Ascending aorta (tissue), 2 donors: ENCODE data around the gene NF1. TPM values are rescaled to one million over a fixed set of nuclear protein-coding genes. Genes with fewer than 3 reads are reported as not detected.

Experiments
- DNase-seq, 2 donors: peaks; one replicate each; pipeline ENCODE4 v3.0.0-alpha.2; 2019; ENCODE audit warnings: low spot score in 2 of 2
- H3K27ac ChIP-seq, 2 donors: fragments of 200-600 bp; sonication (generic); one replicate each; pipeline ENCODE4 v1.5.1; 2016 to 2017; ENCODE audit warnings: mild to moderate bottlenecking in 1 of 2
- H3K27me3 ChIP-seq: fragments of 200-600 bp; sonication (generic); one replicate; pipeline ENCODE4 v1.5.1; 2017
- H3K36me3 ChIP-seq, 2 donors: fragments of 200-600 bp; sonication (generic); one replicate each; pipeline ENCODE4 v1.5.1; 2016
- H3K4me1 ChIP-seq, 2 donors: fragments of 200-600 bp; sonication (generic); one replicate each; pipeline ENCODE4 v1.5.1; 2016 to 2017; ENCODE audit warnings: mild to moderate bottlenecking in 1 of 2
- H3K4me3 ChIP-seq, 2 donors: fragments of 200-600 bp; sonication (generic); one replicate each; pipeline ENCODE4 v1.5.1; 2016 to 2017; ENCODE audit warnings: mild to moderate bottlenecking in 1 of 2
- H3K9me3 ChIP-seq, 2 donors: fragments of 200-600 bp; sonication (generic); one replicate each; pipeline ENCODE4 v1.5.1; 2016
- CTCF ChIP-seq, 3 experiments: fragments of 200-600 bp in 2 of 3; fragments of 450-650 bp in 1 of 3; sonication (generic) in 2 of 3; IDR thresholded peaks; one replicate each; pipeline ENCODE4 v1.5.1; 2016 to 2019; ENCODE audit warnings: antibody characterized with exemption in 3 of 3, mild to moderate bottlenecking in 1 of 3, moderate library complexity in 1 of 3
- intact Hi-C: fragments of 100-400 bp; cut with DNase I; formaldehyde crosslinking; loops from one replicate; pipeline ENCODE4 v1.15.1; 2023
- total RNA-seq: library from RNA; depleted of rRNA; stranded (reverse); fragments of >200 nt; gene quantifications from one replicate; pipeline ENCODE4 v1.1.0, GENCODE V29; 2016

The NF1 gene
- total RNA-seq, 1 donor from 2014 or later: 25.0 TPM

DNA sequence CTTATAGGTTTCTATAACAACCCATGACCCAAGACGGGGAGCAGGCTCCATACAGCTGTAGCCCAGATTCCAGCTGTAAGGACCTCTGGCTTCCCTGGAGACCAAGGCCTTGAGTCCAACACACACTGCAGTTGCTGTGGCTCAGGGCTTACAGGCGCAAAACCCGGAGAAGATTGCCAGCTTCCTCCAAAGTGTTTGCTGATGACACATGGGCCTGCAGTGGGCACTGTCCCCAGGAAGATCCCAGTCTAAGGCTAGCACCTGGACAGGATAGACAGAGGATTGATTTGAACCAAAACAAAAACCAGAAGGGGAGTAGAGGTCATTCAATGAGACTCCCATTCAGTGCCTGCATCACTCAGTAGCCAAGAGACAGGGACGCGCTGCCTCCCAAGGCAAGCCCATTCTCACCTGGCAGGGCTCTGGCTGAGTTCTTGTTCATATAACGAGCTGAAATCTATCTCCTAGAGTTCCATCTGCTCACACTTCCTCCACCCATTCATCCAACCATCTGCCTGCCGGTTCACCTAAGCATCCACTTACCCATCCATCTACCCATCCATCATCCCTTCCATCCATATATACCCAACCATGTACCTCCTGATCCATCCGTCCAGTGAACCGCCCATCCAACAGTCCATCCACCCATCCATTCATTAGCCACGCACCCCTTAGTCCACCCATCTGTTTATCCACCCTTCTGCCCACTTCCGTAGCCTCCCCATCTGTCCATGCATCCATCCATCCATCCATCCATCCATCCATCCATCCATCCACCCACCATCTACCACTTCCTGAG, 306.9 kb downstream of the NF1 start:
- intact Hi-C loops: no loop called here
- no peaks in the 10 kb centered on the region for H3K27me3 ChIP-seq
- H3K36me3 ChIP-seq: no peaks in the 10 kb centered on the region
- TF ChIP-seq CTCF (IDR thresholded peaks at IDR 0.05): no peak
- peak in 1 of 2 donors; percentile 37 for DNase-seq
- no peak overlapping the region for H3K4me3 ChIP-seq
- H3K27ac ChIP-seq: no peak overlapping the region
- no peaks in the 10 kb centered on the region for H3K9me3 ChIP-seq
- H3K4me1 ChIP-seq: no peaks in the 10 kb centered on the region

- intact Hi-C loops: no loop called here
- Histone ChIP-seq H3K9me3 (no peaks in the 10 kb centered on the region), H3K4me3 (no peak overlapping the region), H3K27ac (no peak overlapping the region), H3K27me3 (no peaks in the 10 kb centered on the region), H3K36me3 (no peaks in the 10 kb centered on the region), H3K4me1 (no peaks in the 10 kb centered on the region)
- peak in 1 of 2 donors; percentile 59 for DNase-seq
- TF ChIP-seq CTCF (IDR thresholded peaks at IDR 0.05): no peak
These were observed 309.5 kb downstream of the NF1 start for GRCh38 chr17:31404028-31404949.

DNA sequence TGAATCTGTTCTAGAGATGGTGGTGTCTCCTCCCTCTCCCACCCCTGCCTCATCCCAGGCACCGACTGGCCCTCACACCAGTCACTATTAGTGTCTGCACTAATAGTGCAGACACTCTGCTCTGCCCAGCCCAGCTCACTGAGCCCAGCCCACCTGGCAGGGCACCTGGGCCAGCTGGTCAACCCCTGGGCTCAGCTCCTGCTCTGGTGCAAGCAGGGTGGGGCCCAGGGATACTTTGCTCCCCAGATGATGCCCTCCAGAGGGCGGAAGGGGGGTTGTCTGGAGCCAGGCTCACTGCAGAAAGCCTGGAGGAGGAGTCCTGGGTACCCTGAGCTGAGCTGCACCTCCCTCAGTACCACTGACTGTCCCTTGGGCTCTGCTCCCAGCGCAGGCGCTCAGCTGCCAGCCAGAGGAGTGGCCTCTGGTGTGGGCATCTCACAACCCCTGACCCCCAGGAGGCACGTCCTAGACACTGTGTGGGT, 311.2 kb downstream of the NF1 start:
- TF ChIP-seq CTCF (IDR thresholded peaks at IDR 0.05): no peak
- Histone ChIP-seq H3K9me3 (no peaks in the 10 kb centered on the region), H3K27me3 (no peaks in the 10 kb centered on the region), H3K4me1 (no peaks in the 10 kb centered on the region), H3K27ac (no peak overlapping the region), H3K36me3 (no peaks in the 10 kb centered on the region), H3K4me3 (no peak overlapping the region)
- intact Hi-C loops: no loop called here
- DNase-seq: no peak

- Histone ChIP-seq H3K36me3 (no peaks in the 10 kb centered on the region), H3K27ac (no peak overlapping the region), H3K9me3 (no peaks in the 10 kb centered on the region), H3K4me1 (no peaks in the 10 kb centered on the region), H3K27me3 (no peaks in the 10 kb centered on the region), H3K4me3 (no peak overlapping the region)
- DNase-seq: no peak
- TF ChIP-seq CTCF (IDR thresholded peaks at IDR 0.05): no peak
- intact Hi-C loops: no loop called here
These were observed 313.8 kb downstream of the NF1 start for GRCh38 chr17:31408586-31408985.

DNA sequence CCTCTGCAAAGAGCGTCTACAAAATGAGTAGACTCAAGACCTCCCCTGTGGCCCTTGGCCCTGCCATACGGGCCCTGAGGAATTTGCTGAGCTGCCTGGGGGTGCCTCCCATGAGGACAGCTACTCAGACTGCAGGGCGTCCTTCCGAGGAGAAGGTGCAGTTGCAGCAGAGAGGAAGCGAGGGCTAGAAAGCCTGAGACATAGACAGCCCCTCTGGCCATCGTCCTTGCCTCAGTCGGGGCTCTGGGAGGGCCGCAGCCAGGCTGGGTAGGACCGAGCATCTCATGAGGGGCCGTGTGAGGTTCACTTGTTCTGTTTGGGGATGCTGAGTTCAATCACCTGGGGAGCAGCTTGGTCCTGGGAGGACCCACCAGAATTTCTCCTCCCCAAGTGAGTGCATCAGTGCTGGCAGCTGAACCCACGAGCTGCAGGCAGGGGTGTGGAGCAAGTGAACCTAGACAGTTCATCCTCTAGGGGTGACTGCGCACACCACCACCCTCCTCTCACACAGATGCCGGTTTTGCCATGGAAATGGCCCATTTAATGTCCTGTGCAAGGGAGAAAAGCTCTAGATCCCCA, 317.0 kb downstream of the NF1 start:
- TF ChIP-seq CTCF (IDR thresholded peaks at IDR 0.05): no peak
- Histone ChIP-seq H3K36me3 (no peaks in the 10 kb centered on the region), H3K4me3 (no peak overlapping the region), H3K27ac (no peak overlapping the region), H3K9me3 (no peaks in the 10 kb centered on the region), H3K4me1 (no peaks in the 10 kb centered on the region), H3K27me3 (no peaks in the 10 kb centered on the region)
- DNase-seq: no peak
- intact Hi-C loops: no loop called here
